Smooth muscle cell (in vitro differentiated cells): ENCODE data around the gene VPS39. TPM values are rescaled to one million over a fixed set of nuclear protein-coding genes. Genes with fewer than 3 reads are reported as not detected.

ENCODE experiments used
- DNase-seq: peaks from one replicate; lab custom pipeline; 2025; ENCODE audit not compliant: unreplicated experiment; lab: John Stamatoyannopoulos, UW
- H2AFZ ChIP-seq: fragments of 200-600 bp; sonication (generic); 2 replicates; pipeline ENCODE4 v1.6.0; 2016; ENCODE audit warnings: antibody characterized with exemption, low read depth, mild to moderate bottlenecking
- H3F3A ChIP-seq: fragments of 200-600 bp; sonication (generic); 2 replicates; pipeline ENCODE4 v1.6.0; 2017; ENCODE audit warnings: antibody characterized with exemption, low read depth
- H3K27ac ChIP-seq: fragments of 200-600 bp; sonication (generic); 2 replicates; pipeline ENCODE4 v1.5.1; 2016; ENCODE audit warnings: low read depth, mild to moderate bottlenecking
- H3K27me3 ChIP-seq: fragments of 200-600 bp; sonication (generic); 2 replicates; pipeline ENCODE4 v1.6.1; 2016; ENCODE audit warnings: low read depth, mild to moderate bottlenecking
- H3K36me3 ChIP-seq: fragments of 200-600 bp; sonication (generic); 2 replicates; pipeline ENCODE4 v1.5.1; 2016; ENCODE audit warnings: low read depth
- H3K4me1 ChIP-seq: fragments of 200-600 bp; sonication (generic); 2 replicates; pipeline ENCODE4 v1.5.1; 2016; ENCODE audit warnings: low read depth
- H3K4me2 ChIP-seq: fragments of 200-600 bp; sonication (generic); 2 replicates; pipeline ENCODE4 v1.6.0; 2016; ENCODE audit warnings: mild to moderate bottlenecking
- H3K4me3 ChIP-seq: fragments of 200-600 bp; sonication (generic); 2 replicates; pipeline ENCODE4 v1.5.1; 2016; ENCODE audit warnings: mild to moderate bottlenecking
- H3K79me2 ChIP-seq: fragments of 200-600 bp; sonication (generic); 2 replicates; pipeline ENCODE4 v1.6.0; 2016; ENCODE audit warnings: low read depth, mild to moderate bottlenecking
- H3K9ac ChIP-seq: fragments of 200-600 bp; sonication (generic); 2 replicates; pipeline ENCODE4 v1.6.0; 2016; ENCODE audit warnings: low read depth
- H3K9me3 ChIP-seq: fragments of 200-600 bp; sonication (generic); replicated peaks from 2 replicates; pipeline ENCODE4 v1.5.1; 2016; ENCODE audit warnings: low read depth
- H4K20me1 ChIP-seq: fragments of 200-600 bp; sonication (generic); 2 replicates; pipeline ENCODE4 v1.6.0; 2016; ENCODE audit warnings: low read depth
- WGBS: methylation state at CpG from one replicate; pipeline ENCODE4 v1.1.7; 2016; ENCODE audit warnings: low lambda C conversion rate; 5-methylcytosine and 5-hydroxymethylcytosine counted together
- polyA plus RNA-seq: library from polyadenylated mRNA; unstranded; fragments of >200 nt; fragmentation: Nextera tagmentation; extraction: Ambion mirVana; gene quantifications from 2 replicates; pipeline ENCODE4 v1.2.1, GENCODE V29; 2016
- total RNA-seq: library from RNA; depleted of rRNA; stranded (reverse); fragments of >200 nt; gene quantifications from 2 replicates; pipeline ENCODE4 v1.2.3, GENCODE V29; 2014
- TF ChIP-seq, protein P1 (sequence below): fragments of 200-600 bp; sonication (generic); IDR thresholded peaks from 2 replicates; pipeline ENCODE4 v1.5.1; 2017; ENCODE audit warnings: borderline replicate concordance, mild to moderate bottlenecking, antibody characterized with exemption; ENCODE audit not compliant: insufficient read depth, poor library complexity, severe bottlenecking

Gene VPS39
- total and polyA plus RNA-seq, 2 experiments from 2014 or later: 35.0 to 41.2 TPM

DNA sequence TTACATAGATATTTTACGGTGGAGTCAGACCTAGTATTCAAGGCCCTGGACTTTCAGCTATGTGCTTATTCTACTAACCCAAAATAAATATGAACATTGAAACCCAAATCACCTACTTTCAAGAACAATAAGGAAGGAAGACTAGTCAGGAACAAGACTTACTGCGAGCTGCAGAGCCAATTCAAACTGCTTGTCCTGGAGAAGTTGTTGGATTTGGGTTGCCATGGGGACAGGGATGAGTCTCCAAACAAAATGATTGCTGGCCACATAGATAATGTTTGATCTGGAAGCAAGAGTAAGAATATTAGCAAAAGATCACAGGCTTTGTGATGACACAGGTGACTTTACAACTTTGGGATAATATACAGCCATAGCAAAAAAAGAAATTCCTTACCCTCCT, 30.0 kb downstream of the VPS39 start:
- Histone ChIP-seq H3K36me3 (peaks cover 11% of the 10 kb centered on the region), H3K27me3 (no peaks in the 10 kb centered on the region), H2AFZ (no peak overlapping the region), H3F3A (no peaks in the 10 kb centered on the region), H3K9ac (no peak overlapping the region), H3K9me3 (no peaks in the 10 kb centered on the region), H4K20me1 (no peaks in the 10 kb centered on the region), H3K4me3 (no peak overlapping the region), H3K79me2 (no peaks in the 10 kb centered on the region), H3K4me1 (no peaks in the 10 kb centered on the region), H3K27ac (no peak overlapping the region), H3K4me2 (no peak overlapping the region)
- WGBS: 100% methylated on average over 2 of the region's 2 CpGs
- TF ChIP-seq, protein P1, sequence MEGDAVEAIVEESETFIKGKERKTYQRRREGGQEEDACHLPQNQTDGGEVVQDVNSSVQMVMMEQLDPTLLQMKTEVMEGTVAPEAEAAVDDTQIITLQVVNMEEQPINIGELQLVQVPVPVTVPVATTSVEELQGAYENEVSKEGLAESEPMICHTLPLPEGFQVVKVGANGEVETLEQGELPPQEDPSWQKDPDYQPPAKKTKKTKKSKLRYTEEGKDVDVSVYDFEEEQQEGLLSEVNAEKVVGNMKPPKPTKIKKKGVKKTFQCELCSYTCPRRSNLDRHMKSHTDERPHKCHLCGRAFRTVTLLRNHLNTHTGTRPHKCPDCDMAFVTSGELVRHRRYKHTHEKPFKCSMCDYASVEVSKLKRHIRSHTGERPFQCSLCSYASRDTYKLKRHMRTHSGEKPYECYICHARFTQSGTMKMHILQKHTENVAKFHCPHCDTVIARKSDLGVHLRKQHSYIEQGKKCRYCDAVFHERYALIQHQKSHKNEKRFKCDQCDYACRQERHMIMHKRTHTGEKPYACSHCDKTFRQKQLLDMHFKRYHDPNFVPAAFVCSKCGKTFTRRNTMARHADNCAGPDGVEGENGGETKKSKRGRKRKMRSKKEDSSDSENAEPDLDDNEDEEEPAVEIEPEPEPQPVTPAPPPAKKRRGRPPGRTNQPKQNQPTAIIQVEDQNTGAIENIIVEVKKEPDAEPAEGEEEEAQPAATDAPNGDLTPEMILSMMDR: no peak
- DNase-seq: no peak

DNA sequence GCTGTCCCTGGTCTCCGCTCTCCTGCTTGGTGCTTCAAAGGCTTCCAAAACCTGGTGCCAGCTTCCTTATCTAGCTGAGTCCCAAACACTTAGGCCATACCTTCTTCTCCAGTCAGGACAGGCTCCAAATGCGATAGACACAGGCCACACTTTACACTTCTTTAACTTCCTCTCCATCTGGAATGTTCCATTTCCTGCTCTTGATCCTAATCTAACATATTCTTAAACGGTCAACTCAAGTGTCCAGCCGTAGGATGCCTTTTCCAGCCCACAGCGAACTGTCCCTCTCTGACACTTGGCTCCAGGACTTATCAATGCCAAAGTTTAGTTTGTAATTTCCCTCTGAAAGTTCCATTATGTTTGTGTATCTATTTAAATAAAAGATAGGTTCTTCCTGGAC, 32.4 kb downstream of the VPS39 start:
- TF ChIP-seq, protein P1: no peak
- Histone ChIP-seq H3K4me2 (no peak overlapping the region), H3K27me3 (no peaks in the 10 kb centered on the region), H3K9me3 (no peaks in the 10 kb centered on the region), H4K20me1 (no peaks in the 10 kb centered on the region), H3K36me3 (peaks cover 7% of the 10 kb centered on the region), H3K27ac (no peak overlapping the region), H3K4me3 (no peak overlapping the region), H3K9ac (no peak overlapping the region), H3F3A (no peaks in the 10 kb centered on the region), H3K79me2 (no peaks in the 10 kb centered on the region), H2AFZ (no peak overlapping the region), H3K4me1 (no peaks in the 10 kb centered on the region)
- 89% methylated on average over 5 of the region's 5 CpGs for WGBS
- no peak for DNase-seq

DNA sequence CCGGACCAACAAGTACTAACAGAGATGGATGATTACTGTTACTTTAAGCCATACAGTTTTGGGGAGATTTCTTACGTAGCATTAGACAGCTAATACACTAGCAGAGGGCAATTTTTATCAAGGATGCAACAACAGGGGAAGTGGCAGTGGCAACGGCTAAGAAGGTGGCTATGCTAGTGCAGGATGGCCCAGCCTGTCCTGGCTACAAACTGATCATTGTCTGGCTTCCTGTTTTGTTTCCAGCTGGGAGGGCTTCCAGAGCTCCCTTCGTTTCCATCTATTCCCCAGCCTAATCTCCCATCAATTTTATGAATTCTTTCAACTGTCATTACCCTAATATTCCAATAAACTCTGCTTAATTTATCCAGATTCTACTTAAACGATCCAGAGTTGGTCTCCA, 35.6 kb downstream of the VPS39 start:
- WGBS: 96% methylated on average over 5 of the region's 5 CpGs
- Histone ChIP-seq H3K36me3 (peaks cover 19% of the 10 kb centered on the region), H3K4me2 (no peak overlapping the region), H3K9me3 (no peaks in the 10 kb centered on the region), H3F3A (no peaks in the 10 kb centered on the region), H3K27me3 (no peaks in the 10 kb centered on the region), H2AFZ (no peak overlapping the region), H3K4me1 (no peaks in the 10 kb centered on the region), H3K9ac (no peak overlapping the region), H3K27ac (no peak overlapping the region), H3K4me3 (no peak overlapping the region), H4K20me1 (no peaks in the 10 kb centered on the region), H3K79me2 (no peaks in the 10 kb centered on the region)
- TF ChIP-seq, protein P1: no peak
- DNase-seq: no peak

DNA sequence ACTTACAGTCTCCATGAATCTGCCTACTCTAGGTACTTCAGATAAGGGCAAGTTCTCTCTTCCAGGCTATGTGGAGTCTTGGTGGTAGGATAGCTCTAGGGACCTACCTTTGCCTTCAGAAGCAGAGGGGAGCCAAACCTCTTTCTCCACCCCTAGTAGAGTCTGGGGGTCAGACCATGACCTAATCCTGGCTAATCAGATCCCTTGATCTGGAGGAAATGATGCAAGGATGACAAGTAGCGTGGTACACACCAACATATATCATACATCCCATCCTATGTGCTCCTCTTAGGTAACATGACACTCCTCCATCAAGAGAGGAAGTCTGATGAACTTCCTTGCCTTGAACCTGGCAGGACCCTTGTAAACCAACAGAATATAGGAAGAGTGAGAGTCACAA, 36.3 kb downstream of the VPS39 start:
- Histone ChIP-seq H3K27ac (no peak overlapping the region), H3K36me3 (peaks cover 19% of the 10 kb centered on the region), H3K4me2 (no peak overlapping the region), H3K79me2 (no peaks in the 10 kb centered on the region), H3K4me1 (no peaks in the 10 kb centered on the region), H2AFZ (no peak overlapping the region), H3F3A (no peaks in the 10 kb centered on the region), H3K27me3 (no peaks in the 10 kb centered on the region), H3K9me3 (no peaks in the 10 kb centered on the region), H3K4me3 (no peak overlapping the region), H4K20me1 (no peaks in the 10 kb centered on the region), H3K9ac (no peak overlapping the region)
- DNase-seq: no peak
- 100% methylated on average over 1 of the region's 1 CpG for WGBS
- TF ChIP-seq, protein P1: no peak
